ENCODE data around the gene BCAR3. TPM values are rescaled to one million over a fixed set of nuclear protein-coding genes. Genes with fewer than 3 reads are reported as not detected.
"Not testable (repeated sequence)": the region's sequence is repeated elsewhere in the genome, so short reads cannot be mapped to it uniquely, and the experiment has no call there.

The BCAR3 gene
- total RNA-seq, 1 donor: 32.0 TPM

DNA sequence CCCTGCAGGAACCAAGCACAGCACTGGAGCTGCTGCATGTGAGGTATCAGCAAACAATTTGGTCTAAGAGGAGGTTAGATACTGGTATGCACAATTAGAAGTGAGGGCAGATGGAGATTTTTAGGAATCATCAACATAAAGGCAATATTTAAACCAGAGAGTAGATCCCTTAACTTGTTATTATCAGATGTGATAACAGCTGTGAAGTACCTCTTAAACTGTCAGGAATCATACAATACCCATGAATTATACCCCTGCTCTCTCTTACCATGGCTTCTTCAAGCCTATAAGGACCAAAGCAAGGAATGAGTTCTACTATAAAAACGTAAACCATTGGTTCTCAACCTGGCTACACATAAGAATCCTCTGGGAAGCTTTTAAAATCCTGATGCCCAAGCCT is 3.9 kb downstream of the BCAR3 start:
- H3K4me3 ChIP-seq (ENCODE audit: low read depth, low read length): no peak overlapping the region

DNA sequence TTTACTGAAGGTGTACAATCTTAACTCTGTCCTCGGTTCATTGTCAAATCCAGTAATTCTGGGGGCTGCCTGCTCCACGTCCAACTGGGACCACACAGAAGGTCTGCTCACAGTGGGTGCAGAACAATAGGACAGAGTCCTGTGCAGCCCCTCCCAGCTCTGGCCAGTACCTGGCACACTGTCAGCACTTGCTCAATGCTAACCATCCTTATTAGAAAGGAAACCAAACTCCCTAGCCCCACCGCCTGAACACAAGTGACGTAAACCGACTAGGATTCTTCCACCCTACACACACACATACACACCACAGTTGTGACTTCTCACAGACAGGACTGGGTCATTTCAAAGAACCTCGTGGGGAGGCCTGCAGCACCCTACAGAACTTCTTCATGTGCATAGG is 5.2 kb downstream of the BCAR3 start:
- H3K4me3 ChIP-seq (ENCODE audit: low read depth, low read length): no peak overlapping the region
- peak; percentile 69 for DNase-seq (ENCODE audit: low read depth)
- TF ChIP-seq, protein P1, sequence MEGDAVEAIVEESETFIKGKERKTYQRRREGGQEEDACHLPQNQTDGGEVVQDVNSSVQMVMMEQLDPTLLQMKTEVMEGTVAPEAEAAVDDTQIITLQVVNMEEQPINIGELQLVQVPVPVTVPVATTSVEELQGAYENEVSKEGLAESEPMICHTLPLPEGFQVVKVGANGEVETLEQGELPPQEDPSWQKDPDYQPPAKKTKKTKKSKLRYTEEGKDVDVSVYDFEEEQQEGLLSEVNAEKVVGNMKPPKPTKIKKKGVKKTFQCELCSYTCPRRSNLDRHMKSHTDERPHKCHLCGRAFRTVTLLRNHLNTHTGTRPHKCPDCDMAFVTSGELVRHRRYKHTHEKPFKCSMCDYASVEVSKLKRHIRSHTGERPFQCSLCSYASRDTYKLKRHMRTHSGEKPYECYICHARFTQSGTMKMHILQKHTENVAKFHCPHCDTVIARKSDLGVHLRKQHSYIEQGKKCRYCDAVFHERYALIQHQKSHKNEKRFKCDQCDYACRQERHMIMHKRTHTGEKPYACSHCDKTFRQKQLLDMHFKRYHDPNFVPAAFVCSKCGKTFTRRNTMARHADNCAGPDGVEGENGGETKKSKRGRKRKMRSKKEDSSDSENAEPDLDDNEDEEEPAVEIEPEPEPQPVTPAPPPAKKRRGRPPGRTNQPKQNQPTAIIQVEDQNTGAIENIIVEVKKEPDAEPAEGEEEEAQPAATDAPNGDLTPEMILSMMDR (IDR thresholded peaks at IDR 0.05; ENCODE audit: insufficient read depth, low read depth, low read length): no peak

More for the DNA sequence above, 3.9 kb downstream of the BCAR3 start:
- TF ChIP-seq, protein P1 (IDR thresholded peaks at IDR 0.05; ENCODE audit: insufficient read depth, low read depth, low read length): no peak
- DNase-seq (ENCODE audit: low read depth): no peak

- TF ChIP-seq, protein P1 (IDR thresholded peaks at IDR 0.05; ENCODE audit: insufficient read depth, low read depth, low read length): no peak
- no peak overlapping the region for H3K4me3 ChIP-seq (ENCODE audit: low read depth, low read length)
- DNase-seq (ENCODE audit: low read depth): peak; percentile 34
Observed at GRCh38 chr1:93675931-93676330, 5.7 kb downstream of the BCAR3 start.

DNA sequence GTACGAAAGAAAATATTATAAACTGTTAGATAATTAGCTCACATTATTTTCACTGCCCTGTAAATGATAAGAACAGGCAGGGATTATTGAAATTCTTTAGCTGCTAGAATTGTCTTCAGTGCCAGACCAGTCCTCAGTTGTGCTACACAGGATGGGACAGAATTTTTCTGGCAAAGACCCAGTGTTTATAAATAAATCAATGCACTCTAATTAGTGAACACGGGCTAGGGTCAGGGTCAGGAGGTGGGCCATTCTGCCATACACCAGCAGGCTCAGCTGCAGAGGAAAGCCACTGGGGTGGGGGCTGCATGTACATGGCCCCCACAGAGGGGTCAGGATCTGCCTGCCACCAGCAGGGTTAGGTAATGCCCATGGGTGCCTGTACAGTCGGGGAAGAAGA is 6.4 kb downstream of the BCAR3 start:
- no peak for DNase-seq (ENCODE audit: low read depth)
- H3K4me3 ChIP-seq (ENCODE audit: low read depth, low read length): no peak overlapping the region
- TF ChIP-seq, protein P1 (IDR thresholded peaks at IDR 0.05; ENCODE audit: insufficient read depth, low read depth, low read length): no peak

- not testable (repeated sequence) for DNase-seq (ENCODE audit: low read depth); H3K4me3 ChIP-seq (ENCODE audit: low read depth, low read length)
Observed at GRCh38 chr1:93674071-93674470, 7.6 kb downstream of the BCAR3 start.

GRCh38 chr1:93673163-93673829 is 8.3 kb downstream of the BCAR3 start:
- peak; percentile 92 for DNase-seq (ENCODE audit: low read depth)
- TF ChIP-seq, protein P1 (IDR thresholded peaks at IDR 0.05; ENCODE audit: insufficient read depth, low read depth, low read length): no peak
- H3K4me3 ChIP-seq (ENCODE audit: low read depth, low read length): no peak overlapping the region

DNA sequence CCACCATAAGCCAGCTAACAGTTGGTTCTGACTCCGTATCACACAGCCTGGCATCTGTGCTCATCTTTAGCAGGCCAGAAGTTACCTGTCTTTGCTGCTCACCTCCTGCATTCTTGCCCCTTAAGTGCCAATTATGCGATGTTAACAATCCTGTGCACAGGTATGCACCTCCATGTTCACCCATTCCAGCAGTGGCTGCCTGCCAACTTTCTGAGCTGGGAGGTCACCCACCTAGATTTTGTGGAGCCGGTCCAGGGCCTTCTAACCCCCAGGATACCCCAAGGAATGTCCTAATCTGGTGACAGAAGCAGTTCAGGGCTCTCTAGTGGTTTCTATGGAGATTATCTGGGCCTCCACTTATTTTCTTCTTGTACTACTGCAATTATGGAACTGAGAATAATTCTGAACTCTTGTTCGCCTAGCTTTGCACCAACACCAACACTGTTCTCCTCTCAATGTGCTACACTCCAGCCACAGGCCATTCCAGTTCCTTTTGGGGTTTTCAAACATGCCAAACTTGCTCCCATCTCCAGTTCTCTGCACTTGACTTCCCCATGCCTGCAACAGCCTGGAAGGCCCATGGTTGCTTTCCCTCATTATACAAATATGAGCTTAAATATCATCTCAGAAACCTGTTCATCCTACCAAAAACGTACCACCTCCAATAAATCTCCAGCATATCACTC is 9.0 kb downstream of the BCAR3 start:
- TF ChIP-seq, protein P1 (IDR thresholded peaks at IDR 0.05; ENCODE audit: insufficient read depth, low read depth, low read length): no peak
- no peak for DNase-seq (ENCODE audit: low read depth)

More for the DNA sequence above, 9.0 kb downstream of the BCAR3 start:
- H3K4me3 ChIP-seq (ENCODE audit: low read depth, low read length): no peak overlapping the region
